RKO (cell line): ENCODE results near the gene CHN2.

Source experiments
- DNase-seq: peaks from one replicate; pipeline ENCODE4 v3.0.0-alpha.2; 2016; ENCODE audit warnings: low spot score

CHN2 gene

DNA sequence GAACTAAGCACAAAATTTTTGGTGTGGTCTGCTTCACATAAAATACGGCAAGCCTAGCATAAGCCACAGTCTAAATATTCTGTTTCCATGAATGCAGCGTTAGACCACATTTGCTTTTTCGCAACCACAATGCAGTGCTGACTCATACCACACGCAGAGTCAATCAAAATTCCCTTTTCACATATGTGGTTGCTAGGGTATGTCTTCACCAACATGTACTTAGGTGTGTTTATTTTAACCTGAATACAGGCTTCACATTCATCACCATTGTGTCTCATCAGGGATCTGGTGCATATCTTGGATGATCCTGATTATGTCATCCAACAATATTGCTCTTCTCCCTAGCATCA, 90.8 kb downstream of the CHN2 start:
- DNase-seq: peak; percentile 3

- no peak for DNase-seq
These were observed 91.3 kb downstream of the CHN2 start for GRCh38 chr7:29285861-29286260.

DNA sequence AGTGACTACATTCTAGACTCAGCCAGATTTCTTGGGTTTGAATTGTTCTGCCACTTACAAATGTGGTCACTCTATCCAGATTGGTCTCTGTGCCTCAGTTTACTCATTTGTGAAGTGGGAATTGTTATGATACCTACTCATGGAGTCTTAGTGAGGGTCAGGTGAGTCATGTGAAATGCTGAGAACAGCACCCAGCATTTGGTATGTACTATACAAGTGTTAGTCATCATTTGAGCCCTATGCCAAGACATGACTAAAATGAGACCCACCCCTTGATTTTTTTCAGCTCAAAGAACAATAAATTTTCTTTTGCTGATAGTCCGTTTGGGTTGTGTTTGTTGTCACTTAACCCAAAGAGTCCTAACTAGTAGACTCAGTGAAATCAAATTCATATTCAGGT, 92.8 kb downstream of the CHN2 start:
- peak; percentile 81 for DNase-seq

GRCh38 chr7:29288181-29289091, 93.9 kb downstream of the CHN2 start:
- DNase-seq: no peak

DNA sequence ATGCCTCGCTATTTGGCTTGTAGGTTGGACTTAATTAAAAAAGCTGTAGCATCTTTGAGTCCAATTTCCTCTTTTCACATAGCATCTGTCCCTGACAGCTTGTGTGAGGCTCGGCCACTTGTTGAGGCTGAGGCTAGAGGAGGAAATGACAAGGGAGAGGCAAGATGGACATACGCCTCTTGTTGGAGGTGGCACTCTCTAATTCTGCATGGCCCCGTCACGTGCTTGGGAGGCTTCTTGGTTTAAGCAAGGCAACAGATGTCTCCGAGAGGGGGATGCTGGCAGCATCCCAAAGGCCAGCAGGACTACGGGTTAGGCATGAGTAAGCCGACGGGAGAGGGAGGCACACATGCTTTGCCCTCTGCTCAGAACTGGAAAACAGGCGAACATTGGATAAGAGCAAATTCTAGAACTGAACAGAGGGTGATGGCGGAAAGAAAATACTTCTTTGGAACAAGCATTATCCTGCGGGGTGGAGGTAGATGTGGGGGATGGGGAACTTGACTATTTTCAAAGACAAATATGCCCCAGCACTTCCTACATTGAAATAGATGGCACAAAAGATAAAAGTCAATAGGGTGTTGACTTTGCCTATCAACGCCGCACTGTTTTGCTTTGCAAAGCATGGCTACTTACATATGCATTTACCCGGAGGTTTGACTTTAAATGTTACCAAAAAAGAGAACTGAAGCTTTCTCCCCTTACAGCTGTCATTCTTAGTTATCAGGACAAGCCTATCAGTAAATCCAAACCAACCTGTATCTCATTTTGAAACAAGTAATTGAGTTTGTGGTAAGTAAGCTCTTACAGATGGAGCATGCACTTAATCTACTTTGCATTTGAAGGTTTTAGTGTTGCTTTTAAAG, 94.8 kb downstream of the CHN2 start:
- no peak for DNase-seq

DNA sequence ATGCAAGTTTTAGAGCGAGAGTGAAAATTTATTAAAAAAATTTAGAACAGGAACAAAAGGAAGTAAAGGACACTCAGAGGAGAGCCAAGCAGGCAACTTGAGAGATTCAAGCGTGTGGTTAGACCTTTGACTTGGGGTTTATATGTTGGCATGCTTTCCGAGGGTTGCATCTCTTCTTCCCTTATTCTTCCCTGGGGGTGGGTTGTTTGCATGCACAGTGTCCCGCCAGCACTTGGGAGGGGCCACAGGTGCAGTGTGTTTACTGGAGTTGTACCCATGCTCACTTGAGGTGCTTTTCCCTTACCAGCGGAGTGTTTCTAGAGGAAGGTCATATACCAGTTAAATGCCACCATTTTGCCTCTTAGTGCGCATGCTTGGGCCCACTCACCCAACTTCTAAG, 96.3 kb downstream of the CHN2 start:
- DNase-seq: no peak

DNA sequence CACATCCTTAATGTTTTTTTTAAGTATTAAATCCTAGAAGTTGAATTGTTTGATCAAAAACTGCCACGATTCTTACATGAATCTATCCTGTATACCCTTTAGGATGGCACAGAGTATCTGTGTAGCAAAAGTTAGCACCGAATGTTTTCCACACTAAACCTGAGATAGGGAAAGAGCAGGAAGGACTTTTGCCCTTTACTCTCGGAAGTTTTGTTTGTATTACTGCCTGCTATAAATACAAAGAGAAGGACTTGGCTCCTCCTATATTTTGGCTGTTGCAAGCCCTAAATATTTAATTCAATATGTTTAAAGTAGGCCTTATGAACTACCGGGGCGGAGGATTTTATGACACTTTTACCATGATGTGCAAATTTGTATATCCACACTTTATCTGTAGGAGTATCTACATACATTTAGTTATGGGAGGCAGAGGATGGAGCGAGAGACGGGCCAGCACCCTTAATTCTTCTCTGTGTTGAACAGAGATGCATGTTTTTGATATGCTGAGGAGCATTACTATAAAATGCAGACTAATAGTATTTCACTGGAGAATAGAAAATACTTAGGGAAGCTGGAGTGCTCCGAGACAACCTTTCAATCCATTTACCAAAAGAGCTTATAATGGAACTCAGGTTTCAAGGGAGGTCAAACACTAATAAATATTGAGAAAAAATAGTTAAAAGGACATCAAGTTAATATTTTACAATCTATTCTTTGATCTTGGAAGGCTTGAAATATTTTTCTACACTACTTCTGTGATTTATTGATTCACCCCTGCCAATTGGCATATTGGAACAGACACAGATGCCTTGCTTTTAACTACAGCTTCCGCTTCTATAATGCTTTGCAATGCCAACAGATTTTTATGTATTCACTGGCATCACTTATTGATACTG, 97.4 kb downstream of the CHN2 start:
- DNase-seq: no peak

DNA sequence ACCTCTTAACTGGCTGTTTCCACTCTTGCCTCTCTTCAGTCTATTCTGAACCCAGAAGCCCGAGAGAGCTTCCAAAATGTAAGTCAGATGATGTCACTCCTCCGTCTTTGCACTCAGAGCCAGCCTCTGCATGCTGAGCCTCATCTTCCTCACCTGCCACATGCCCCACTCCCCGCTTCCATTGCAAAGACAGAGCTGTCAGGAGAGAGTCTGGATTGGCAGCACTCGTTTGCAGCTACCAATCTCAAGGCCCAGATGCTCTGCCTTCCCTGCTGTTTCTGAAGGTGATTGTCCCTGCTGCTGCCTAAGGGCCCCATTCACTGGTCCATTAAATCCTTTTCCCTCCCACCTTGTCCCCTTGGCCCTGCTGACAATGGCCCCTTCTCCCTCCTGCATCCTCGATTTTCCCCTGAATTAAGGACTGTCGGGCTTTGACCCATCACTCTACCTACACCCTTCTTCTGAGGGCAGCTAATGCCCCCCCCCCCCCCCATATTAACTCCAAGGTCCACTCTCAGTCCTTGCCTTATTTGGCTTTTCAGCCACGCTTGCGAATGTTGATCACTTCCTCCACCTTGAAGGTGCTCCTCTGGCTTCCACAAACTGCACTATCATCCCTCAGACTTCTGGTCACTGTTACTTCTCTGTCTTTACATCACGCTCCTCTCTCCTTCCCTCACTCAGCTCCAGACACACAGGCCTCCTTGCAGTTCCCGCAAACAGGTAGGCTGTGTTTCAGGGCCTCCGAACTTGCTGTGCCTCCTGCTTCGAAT, 98.5 kb downstream of the CHN2 start:
- DNase-seq: no peak

DNA sequence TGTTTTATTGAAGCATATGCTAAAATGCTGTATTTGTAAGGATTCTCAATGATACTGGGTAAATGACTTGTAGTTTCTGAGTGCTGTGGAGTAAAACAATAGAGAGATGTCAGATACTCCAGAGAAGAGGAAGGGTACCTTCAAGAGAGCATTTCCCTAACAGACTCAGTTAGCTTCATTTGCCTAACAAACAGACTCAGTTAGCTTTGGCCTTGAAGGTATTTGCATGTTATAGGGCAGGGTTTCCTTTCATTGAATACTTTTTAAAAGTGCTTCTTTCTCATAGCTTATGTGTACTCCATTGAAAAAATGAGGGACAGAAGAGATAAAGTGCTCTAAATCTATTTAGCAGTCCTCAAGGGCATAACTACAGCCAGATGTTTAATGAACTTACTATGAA, 101.8 kb downstream of the CHN2 start:
- no peak for DNase-seq

GRCh38 chr7:29297194-29297890, 102.8 kb downstream of the CHN2 start:
- no peak for DNase-seq

GRCh38 chr7:29299086-29299485, 104.5 kb downstream of the CHN2 start:
- no peak for DNase-seq

GRCh38 chr7:29300026-29300480, 105.5 kb downstream of the CHN2 start:
- no peak for DNase-seq

DNA sequence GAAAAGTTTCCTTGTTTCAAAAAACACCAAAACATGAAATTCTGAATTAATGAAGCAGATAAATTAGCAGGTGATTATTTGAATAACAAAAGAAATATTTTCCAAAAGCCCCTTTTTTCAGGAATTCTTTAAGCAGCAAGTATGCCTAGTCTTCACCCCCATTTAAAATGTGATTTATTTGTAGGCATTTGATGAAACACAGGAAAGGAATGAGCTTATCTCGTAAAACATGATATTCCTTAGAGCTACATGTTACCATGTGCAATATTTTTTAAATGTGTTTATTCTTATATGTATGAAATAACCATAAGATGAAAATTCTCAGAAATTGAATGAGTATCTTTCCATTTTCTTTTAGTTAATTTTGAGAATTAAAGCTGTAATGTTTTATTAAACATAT, 106.1 kb downstream of the CHN2 start:
- no peak for DNase-seq

DNA sequence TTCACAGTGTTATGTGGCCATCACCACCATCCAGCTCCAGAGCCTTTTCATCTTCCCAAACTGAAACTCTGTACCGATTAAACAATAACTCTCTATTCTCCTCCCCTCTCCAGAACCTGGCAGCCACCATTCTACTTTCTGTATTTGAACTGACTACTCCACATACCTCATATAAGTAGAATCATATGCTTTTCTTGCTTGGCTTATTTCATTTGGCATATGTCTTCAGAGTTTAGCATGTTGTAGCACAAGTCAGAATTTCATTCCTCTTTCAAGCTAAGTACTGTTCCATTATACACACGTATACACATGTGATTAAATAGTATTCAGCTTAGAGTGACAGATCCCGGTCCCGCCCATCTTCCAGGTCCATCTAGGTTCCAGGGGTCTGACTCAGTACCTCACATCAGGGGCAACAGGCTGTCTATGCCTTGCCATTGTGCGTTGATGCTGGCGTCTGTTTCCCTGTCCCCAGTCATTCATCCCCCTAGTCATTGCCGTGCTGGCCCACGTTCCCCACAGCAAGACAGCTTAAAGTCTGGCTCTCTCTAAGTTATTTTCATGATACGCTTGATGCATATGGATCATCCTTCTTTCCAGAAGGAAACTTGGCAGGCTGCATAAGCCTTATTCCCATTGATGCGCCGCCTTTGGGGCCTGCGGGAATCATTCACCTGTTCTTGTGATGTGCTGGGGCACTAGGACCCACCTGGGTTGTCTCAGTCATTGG, 108.3 kb downstream of the CHN2 start:
- no peak for DNase-seq

- DNase-seq: no peak
These were observed 110.2 kb downstream of the CHN2 start for GRCh38 chr7:29304756-29305155.

- DNase-seq: no peak
These were observed 111.9 kb downstream of the CHN2 start for GRCh38 chr7:29306319-29306991.

DNA sequence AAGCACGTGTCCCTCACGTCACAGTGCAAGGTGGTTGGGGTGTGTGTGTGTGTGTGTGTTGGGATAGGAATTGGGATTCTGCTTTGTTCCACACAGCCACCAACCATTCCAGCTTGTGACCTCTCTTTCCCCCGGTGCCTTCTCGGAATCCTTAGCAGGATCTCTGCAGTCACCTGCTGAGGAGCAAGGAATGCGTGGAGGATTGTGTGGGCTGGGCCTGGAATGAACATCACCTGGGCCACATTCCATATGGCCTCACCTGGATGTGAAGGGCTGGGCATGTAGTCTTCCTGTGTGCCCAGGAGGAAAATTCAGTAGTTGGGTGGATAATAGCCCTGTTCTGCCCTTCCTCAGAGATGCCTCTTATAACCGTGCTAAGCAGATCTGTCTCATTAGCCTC, 113.8 kb downstream of the CHN2 start:
- DNase-seq: no peak

DNA sequence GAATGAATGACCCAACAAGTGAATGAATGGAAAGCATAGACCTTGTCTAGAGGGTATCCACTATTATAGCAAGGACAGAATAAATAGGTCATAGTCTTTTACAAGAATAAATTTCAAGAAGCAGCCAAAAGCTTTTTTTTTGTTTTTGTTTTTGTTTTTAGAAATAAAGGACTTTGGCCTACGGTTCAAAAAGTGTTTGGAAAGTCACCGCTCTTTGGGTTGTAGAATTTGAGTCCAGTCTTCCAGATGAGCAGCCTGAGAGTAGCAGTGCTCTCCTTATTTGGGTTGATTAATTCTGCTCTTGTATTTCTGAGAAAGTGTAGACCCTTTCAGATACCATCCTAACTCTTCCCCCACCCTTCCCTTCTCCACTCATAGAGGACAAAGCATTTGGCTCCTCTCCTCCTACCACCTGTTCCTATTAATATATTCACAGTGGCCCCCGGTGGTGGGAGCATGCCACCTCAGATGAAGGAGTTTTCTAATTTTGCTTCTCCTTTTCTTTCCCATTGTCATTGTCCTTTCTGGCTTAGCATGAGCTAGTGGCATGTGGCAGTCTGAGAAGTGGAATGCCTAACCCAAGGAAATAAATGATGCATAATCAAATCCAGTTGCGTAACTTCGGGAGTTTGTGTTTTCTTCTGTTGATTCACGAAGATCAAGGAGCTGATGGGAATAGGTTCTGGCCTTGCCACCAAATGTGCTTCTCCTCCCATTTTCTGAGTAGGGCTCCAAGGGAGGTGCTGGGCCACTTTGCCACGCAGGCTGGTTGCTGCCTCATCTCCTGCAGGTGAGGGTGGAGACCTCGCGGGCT, 114.7 kb downstream of the CHN2 start:
- DNase-seq: no peak

DNA sequence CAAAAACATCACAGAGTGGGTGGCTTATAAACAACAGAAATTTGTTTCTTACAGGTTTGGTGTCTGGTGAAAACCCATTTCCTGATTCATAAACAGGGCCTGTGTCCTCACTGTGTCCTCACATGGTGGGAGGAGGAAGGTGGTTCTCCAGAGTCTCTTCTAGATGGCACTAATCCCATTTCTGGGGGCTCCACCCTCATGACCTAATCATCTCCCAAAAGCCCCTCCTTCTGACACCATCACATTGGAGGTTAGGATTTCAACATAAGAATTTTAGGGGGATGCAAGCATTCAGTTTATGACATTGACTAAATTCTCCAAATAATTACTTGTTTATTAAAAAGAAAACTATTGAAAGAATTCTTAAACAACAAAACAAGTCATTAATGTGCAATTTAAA, 116.0 kb downstream of the CHN2 start:
- DNase-seq: no peak
